ENCODE measurements around the gene FAM20A.
A peak's percentile ranks its signal among the peaks of the same experiment; 100 is the strongest.

The FAM20A gene

GRCh38 chr17:68565661-68566441, 35.3 kb downstream of the FAM20A start:
- DNase-seq (ENCODE audit: low spot score): no peak

GRCh38 chr17:68564415-68565111, 36.6 kb downstream of the FAM20A start:
- DNase-seq (ENCODE audit: low spot score): no peak

- DNase-seq (ENCODE audit: low spot score): no peak
Observed at GRCh38 chr17:68562736-68563135, 38.4 kb downstream of the FAM20A start.

- no peak for DNase-seq (ENCODE audit: low spot score)
Observed at GRCh38 chr17:68560966-68561720, 40.0 kb downstream of the FAM20A start.

GRCh38 chr17:68559316-68559715, 41.9 kb downstream of the FAM20A start:
- no peak for DNase-seq (ENCODE audit: low spot score)

GRCh38 chr17:68556551-68556950, 44.6 kb downstream of the FAM20A start:
- no peak for DNase-seq (ENCODE audit: low spot score)

GRCh38 chr17:68544111-68544915, 56.9 kb downstream of the FAM20A start:
- no peak for DNase-seq (ENCODE audit: low spot score)

- DNase-seq (ENCODE audit: low spot score): no peak
Observed at GRCh38 chr17:68542698-68543463, 58.3 kb downstream of the FAM20A start.

GRCh38 chr17:68541816-68542215, 59.4 kb downstream of the FAM20A start:
- DNase-seq (ENCODE audit: low spot score): no peak

- DNase-seq (ENCODE audit: low spot score): no peak
Observed at GRCh38 chr17:68540981-68541380, 60.2 kb downstream of the FAM20A start.

- peak; percentile 21 for DNase-seq (ENCODE audit: low spot score)
Observed at GRCh38 chr17:68539548-68540467, 61.4 kb downstream of the FAM20A start.

- DNase-seq (ENCODE audit: low spot score): no peak
Observed at GRCh38 chr17:68535922-68536321, 65.2 kb downstream of the FAM20A start.

GRCh38 chr17:68534695-68535088, 66.5 kb downstream of the FAM20A start:
- DNase-seq (ENCODE audit: low spot score): no peak

- peak; percentile 41 for DNase-seq (ENCODE audit: low spot score)
Observed at GRCh38 chr17:68533887-68534694, 67.1 kb downstream of the FAM20A start.

- no peak for DNase-seq (ENCODE audit: low spot score)
Observed at GRCh38 chr17:68532826-68533225, 68.3 kb downstream of the FAM20A start.

- no peak for DNase-seq (ENCODE audit: low spot score)
Observed at GRCh38 chr17:68531252-68531651, 69.9 kb downstream of the FAM20A start.

- no peak for DNase-seq (ENCODE audit: low spot score)
Observed at GRCh38 chr17:68527314-68527713, 73.9 kb downstream of the FAM20A start.

GRCh38 chr17:68526548-68526947, 74.6 kb downstream of the FAM20A start:
- no peak for DNase-seq (ENCODE audit: low spot score)

GRCh38 chr17:68522266-68522665, 78.9 kb downstream of the FAM20A start:
- DNase-seq (ENCODE audit: low spot score): no peak

Measured in GM03348 (cell line).